Left lung (tissue), 10 donors: ENCODE measurements around the gene CNDP2. TPM values are rescaled to one million over a fixed set of nuclear protein-coding genes. Genes with fewer than 3 reads are reported as not detected.

Experiments
- ATAC-seq: fragments of 200-7000 bp; cut with Tn5 transposase; one replicate; pipeline ENCODE4 v1.9.1; 2020; ENCODE audit warnings: moderate library complexity
- DNase-seq, 4 donors: peaks; one replicate each; pipeline ENCODE4 v3.0.0-alpha.2; 2013 to 2020
- H3K27ac ChIP-seq, 2 donors: fragments of 200-600 bp; sonication (generic) in 1 of 2; one replicate each; pipeline versions ENCODE4 v1.5.0 to v1.8.0; 2020 to 2021
- H3K27me3 ChIP-seq, 2 donors: fragments of 200-600 bp; sonication (generic) in 1 of 2; one replicate each; pipeline versions ENCODE4 v1.5.0 to v1.8.0; 2020 to 2021
- H3K36me3 ChIP-seq, 2 donors: fragments of 200-600 bp; sonication (generic) in 1 of 2; one replicate each; pipeline versions ENCODE4 v1.5.0 to v1.8.0; 2020 to 2021
- H3K4me1 ChIP-seq, 2 donors: fragments of 200-600 bp; one replicate each; pipeline ENCODE4 v1.8.0; 2021
- H3K4me3 ChIP-seq, 2 donors: fragments of 200-600 bp; sonication (generic) in 1 of 2; one replicate each; pipeline versions ENCODE4 v1.5.0 to v1.8.0; 2020 to 2021; ENCODE audit warnings: mild to moderate bottlenecking in 1 of 2
- H3K9me3 ChIP-seq, 2 donors: fragments of 200-600 bp; sonication (generic) in 1 of 2; one replicate each; pipeline versions ENCODE4 v1.5.0 to v1.8.0; 2020 to 2021
- CTCF ChIP-seq, 2 donors: fragments of 200-600 bp; sonication (generic) in 1 of 2; IDR thresholded peaks; one replicate each; pipeline versions ENCODE4 v1.5.0 to v1.8.0; 2021; ENCODE audit warnings: antibody characterized with exemption in 2 of 2
- intact Hi-C, 2 donors: fragments of 100-400 bp; cut with DNase I; formaldehyde crosslinking; loops; one replicate each; pipeline versions ENCODE4 v1.11.2 to v1.14.2; 2022
- polyA plus RNA-seq, 6 donors: library from polyadenylated mRNA; unstranded; fragments of 120-200 nt; gene quantifications; one replicate each; pipeline ENCODE4 v1.2.1, GENCODE V29; 2013; ENCODE audit not compliant: insufficient read length in 6 of 6
- total RNA-seq, 2 donors: library from RNA; stranded (reverse); fragmentation: NEBNext Ultra II Directional; extraction: Animal tissue kit (Norgen Biotek cat#: 25700); gene quantifications; one replicate each; pipeline ENCODE4 v1.2.1, GENCODE V29; 2021
- donor health status: DM: no; HTN: yes; CAD: no.
- donor health status: DM: no; HTN: no; CAD: no.

Gene CNDP2
- total and polyA plus RNA-seq, 8 donors = 108 to 301 (median 129) TPM

DNA sequence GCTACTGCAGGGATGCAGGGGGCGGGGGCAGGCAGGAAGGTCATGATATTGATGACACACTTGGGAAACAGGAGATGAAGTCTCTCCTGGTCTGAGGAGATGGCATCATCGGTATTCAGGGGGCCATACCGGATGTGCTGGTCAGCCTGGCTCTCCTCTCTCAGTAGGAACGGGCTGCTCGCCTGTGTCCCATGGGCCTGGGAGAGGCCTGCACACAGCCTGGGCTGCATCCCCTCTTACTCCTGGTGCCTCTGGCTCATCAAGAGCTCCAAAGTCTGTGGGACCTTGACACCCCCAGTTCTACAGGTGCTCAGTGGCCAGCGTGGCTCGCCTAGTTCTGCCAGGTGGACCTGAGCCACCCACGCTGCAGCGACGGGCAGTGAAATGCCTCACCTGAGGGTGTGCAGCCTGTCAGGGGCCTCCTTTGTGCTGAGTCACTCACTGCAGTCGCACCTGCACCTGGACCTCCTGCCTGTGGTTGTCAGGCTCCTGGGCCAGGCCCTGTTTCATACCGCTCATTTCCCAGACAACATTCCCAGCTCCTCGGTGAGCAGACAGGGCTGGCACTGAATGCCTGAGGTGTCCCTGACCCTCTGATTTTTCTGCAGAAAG is 19.6 kb downstream of the CNDP2 start:
- Histone ChIP-seq H3K36me3 (peaks cover 0 to 97% of the 10 kb centered on the region in 2 donors), H3K4me3 (no peak overlapping the region), H3K9me3 (no peaks in the 10 kb centered on the region), H3K27me3 (no peaks in the 10 kb centered on the region), H3K4me1 (no peaks in the 10 kb centered on the region), H3K27ac (no peak overlapping the region)
- intact Hi-C loops = no loop called here
- ATAC-seq = no peak
- DNase-seq = peak in 1 of 4 donors; percentile 51
- TF ChIP-seq CTCF (IDR thresholded peaks at IDR 0.05) = no peak

- intact Hi-C loops = no loop called here
- Histone ChIP-seq H3K27ac (no peak overlapping the region), H3K36me3 (peaks cover 0 to 97% of the 10 kb centered on the region in 2 donors), H3K4me1 (no peaks in the 10 kb centered on the region), H3K4me3 (no peak overlapping the region), H3K27me3 (no peaks in the 10 kb centered on the region), H3K9me3 (no peaks in the 10 kb centered on the region)
- peak in 1 of 4 donors; percentile 65 for DNase-seq
- no peak for TF ChIP-seq CTCF (IDR thresholded peaks at IDR 0.05)
- no peak for ATAC-seq
Measured at GRCh38 chr18:74516271-74517235, 20.4 kb downstream of the CNDP2 start.

GRCh38 chr18:74517236-74517630 is 21.1 kb downstream of the CNDP2 start:
- no peak for TF ChIP-seq CTCF (IDR thresholded peaks at IDR 0.05)
- no peaks in the 10 kb centered on the region for H3K4me1 ChIP-seq

DNA sequence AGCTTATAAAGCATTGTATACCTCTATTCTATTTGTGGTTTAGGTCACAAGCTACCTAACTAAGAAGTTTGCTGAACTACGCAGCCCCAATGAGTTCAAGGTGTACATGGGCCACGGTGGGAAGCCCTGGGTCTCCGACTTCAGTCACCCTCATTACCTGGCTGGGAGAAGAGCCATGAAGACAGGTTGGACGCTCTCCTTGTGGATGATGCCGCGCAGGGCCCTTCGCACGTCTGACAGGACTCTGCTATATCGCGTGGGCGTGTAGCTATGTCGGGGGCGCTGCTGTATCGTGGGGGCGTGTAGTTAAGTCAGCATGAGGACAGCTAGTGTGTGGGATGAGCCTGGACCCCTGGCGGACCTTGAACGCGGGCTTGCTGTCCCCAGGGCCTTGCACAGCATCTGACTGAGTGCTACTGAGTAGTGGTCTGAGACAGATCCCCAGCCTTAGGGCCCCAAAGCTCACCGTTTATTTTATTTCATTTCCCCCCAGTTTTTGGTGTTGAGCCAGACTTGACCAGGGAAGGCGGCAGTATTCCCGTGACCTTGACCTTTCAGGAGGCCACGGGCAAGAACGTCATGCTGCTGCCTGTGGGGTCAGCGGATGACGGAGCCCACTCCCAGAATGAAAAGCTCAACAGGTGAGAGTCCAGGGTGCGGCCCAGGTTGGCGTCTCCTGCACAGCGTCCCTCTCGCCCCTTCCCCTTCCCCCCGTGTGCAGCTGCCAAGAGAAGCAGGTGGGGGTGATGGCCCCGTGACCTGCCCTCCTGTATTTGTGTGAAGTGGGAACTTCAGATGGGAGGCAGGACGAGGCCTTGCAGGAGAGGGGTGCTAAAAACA is 22.5 kb downstream of the CNDP2 start:
- intact Hi-C loops = no loop called here
- ATAC-seq (no peak), DNase-seq (no peak)
- TF ChIP-seq CTCF (IDR thresholded peaks at IDR 0.05) = no peak
- Histone ChIP-seq H3K36me3 (peaks cover 0 to 86% of the 10 kb centered on the region in 2 donors), H3K4me3 (no peak overlapping the region), H3K4me1 (peaks cover 0 to 2% of the 10 kb centered on the region in 2 donors), H3K27me3 (no peaks in the 10 kb centered on the region), H3K9me3 (no peaks in the 10 kb centered on the region), H3K27ac (no peak overlapping the region)

More at GRCh38 chr18:74517236-74517630, 21.1 kb downstream of the CNDP2 start:
- H3K27ac ChIP-seq = no peak overlapping the region
- intact Hi-C loops = no loop called here
- no peak for ATAC-seq
- H3K9me3 ChIP-seq = no peaks in the 10 kb centered on the region
- H3K27me3 ChIP-seq = no peaks in the 10 kb centered on the region
- peak in 1 of 4 donors; percentile 54 for DNase-seq
- no peak overlapping the region for H3K4me3 ChIP-seq
- H3K36me3 ChIP-seq = peaks cover 0 to 97% of the 10 kb centered on the region in 2 donors
